Hepatocyte (in vitro differentiated cells): ENCODE data around the gene TOP2A.

Experiments used
- CTCF ChIP-seq: fragments of 200-600 bp; sonication (generic); IDR thresholded peaks from 2 replicates; pipeline ENCODE4 v1.5.1; 2016; ENCODE audit warnings: antibody characterized with exemption, mild to moderate bottlenecking; ENCODE audit not compliant: poor library complexity
- EZH2 ChIP-seq: fragments of 200-600 bp; sonication (generic); IDR thresholded peaks from 2 replicates; pipeline ENCODE4 v1.6.1; 2016; ENCODE audit warnings: antibody characterized with exemption, mild to moderate bottlenecking, borderline replicate concordance
- EZH2phosphoT487 ChIP-seq: fragments of 200-600 bp; sonication (generic); IDR thresholded peaks from one replicate; pipeline ENCODE4 v1.6.1; 2018; ENCODE audit warnings: antibody characterized with exemption, mild to moderate bottlenecking, low read depth, moderate library complexity; ENCODE audit not compliant: unreplicated experiment, severe bottlenecking

- TF ChIP-seq CTCF = no peak
- TF ChIP-seq EZH2 = no peak
- no peak for TF ChIP-seq EZH2phosphoT487
Observed at GRCh38 chr17:40448213-40448638, 30.5 kb upstream of the TOP2A start.
